Gastroesophageal sphincter (tissue), 3 donors: ENCODE data around the gene TMPRSS9.

Experiments used
- EP300 ChIP-seq: sonication (generic); formaldehyde crosslinking; IDR thresholded peaks from one replicate; pipeline ENCODE4 v1.6.1; 2017; ENCODE audit warnings: antibody characterized with exemption, mild to moderate bottlenecking
- POLR2AphosphoS5 ChIP-seq: sonication (generic); formaldehyde crosslinking; IDR thresholded peaks from one replicate; pipeline ENCODE4 v1.6.1; 2017; ENCODE audit warnings: antibody characterized with exemption
- TF ChIP-seq, protein P1 (sequence below), 4 experiments: fragments of 200-600 bp in 2 of 4; fragments of 450-650 bp in 2 of 4; sonication (generic) in 1 of 4; IDR thresholded peaks; one replicate each; pipeline ENCODE4 v1.5.1; 2017 to 2019; ENCODE audit warnings: antibody characterized with exemption in 4 of 4, mild to moderate bottlenecking in 2 of 4, moderate library complexity in 2 of 4

DNA sequence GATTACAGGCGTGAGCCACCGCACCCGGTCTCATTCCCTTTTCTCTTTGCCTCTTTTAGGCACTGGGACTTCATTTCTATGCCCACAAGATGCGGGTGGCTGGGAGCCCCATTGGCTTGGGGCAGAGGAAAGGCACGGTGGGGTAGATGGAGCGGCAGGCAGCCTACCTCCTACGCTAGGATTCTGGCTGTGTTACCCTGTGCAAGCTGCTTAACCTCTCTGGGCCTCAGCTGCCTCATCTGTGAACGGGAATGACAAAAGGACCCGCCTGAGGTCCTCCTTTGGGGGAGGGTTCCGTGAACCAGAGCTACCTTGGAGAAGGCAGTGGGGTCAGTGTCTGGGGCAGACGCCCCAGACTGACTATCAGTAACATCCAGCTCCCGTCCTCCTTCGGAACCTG lies 42.8 kb upstream of the TMPRSS9 start:
- TF ChIP-seq, protein P1, sequence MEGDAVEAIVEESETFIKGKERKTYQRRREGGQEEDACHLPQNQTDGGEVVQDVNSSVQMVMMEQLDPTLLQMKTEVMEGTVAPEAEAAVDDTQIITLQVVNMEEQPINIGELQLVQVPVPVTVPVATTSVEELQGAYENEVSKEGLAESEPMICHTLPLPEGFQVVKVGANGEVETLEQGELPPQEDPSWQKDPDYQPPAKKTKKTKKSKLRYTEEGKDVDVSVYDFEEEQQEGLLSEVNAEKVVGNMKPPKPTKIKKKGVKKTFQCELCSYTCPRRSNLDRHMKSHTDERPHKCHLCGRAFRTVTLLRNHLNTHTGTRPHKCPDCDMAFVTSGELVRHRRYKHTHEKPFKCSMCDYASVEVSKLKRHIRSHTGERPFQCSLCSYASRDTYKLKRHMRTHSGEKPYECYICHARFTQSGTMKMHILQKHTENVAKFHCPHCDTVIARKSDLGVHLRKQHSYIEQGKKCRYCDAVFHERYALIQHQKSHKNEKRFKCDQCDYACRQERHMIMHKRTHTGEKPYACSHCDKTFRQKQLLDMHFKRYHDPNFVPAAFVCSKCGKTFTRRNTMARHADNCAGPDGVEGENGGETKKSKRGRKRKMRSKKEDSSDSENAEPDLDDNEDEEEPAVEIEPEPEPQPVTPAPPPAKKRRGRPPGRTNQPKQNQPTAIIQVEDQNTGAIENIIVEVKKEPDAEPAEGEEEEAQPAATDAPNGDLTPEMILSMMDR (IDR thresholded peaks at IDR 0.05): no peak
- TF ChIP-seq EP300: no peak
- no peak for TF ChIP-seq POLR2AphosphoS5
